ENCODE data around the gene IFI44L.

The IFI44L gene

DNA sequence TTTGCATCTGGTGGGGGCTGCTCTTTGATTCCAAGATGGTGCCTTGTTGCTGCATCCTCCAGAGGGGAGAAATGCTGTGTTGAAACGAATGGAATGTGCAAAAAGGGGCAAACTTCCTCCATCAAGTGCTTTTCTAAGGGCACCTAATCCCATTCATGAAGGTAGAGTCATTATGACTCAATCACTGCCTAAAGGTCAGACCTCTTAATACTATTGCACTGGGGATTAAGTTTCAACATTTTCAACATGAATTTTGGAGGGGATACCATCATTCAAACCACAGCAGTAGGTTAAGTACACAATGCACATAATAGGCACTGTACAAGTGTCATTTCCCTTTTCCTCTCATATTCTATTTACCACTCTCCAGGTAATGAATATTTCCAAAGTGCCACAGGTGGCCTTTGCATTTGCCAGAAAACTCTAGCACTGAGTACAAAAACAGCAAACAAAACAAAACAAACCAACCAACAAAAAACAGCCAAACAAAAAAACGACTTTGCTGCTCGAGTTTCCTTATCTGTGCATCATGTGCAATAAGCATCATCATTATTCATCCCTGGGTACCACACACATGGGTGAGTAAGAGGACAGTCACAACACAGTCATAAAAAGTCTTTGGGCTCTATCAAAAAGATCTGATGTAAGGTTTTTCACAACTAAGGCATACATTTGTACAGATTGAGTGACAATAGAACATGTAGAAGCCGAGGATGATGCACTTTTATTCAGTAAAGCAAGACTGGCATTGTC, 71.9 kb downstream of the IFI44L start:
- no peak for FAIRE-seq
